HEK293 (cell line): ENCODE data around the gene CDH23.

ENCODE experiments used
- CTCF ChIA-PET: fragments of 350-600 bp; formaldehyde crosslinking; extraction: SDS; loops from one replicate; lab custom pipeline; 2021; ENCODE audit warnings: antibody characterized with exemption; lab: Yijun Ruan, JAX
- POLR2A ChIA-PET: fragments of 300-600 bp; formaldehyde crosslinking; extraction: SDS; loops from one replicate; lab custom pipeline; 2020; ENCODE audit warnings: antibody characterized with exemption, inconsistent platforms; lab: Yijun Ruan, JAX
- H3K27ac ChIP-seq: fragments of 200-500 bp; sonication (Bioruptor generic); 2 replicates; pipeline ENCODE4 v1.5.1; 2014; ENCODE audit warnings: low read depth, low read length, control low read depth, inconsistent platforms; ENCODE audit errors: extremely low read depth
- H3K36me3 ChIP-seq, 2 experiments: fragments of 200-500 bp in 1 of 2; sonication (Bioruptor generic) in 1 of 2; 1 replicate in 1 of 2; 2 replicates in 1 of 2; pipeline ENCODE4 v1.5.1; 2014 to 2017; ENCODE audit warnings: inconsistent platforms in 2 of 2, low read length in 2 of 2; ENCODE audit not compliant: control insufficient read depth in 2 of 2, insufficient read depth in 1 of 2
- H3K4me1 ChIP-seq: fragments of 200-500 bp; sonication (Bioruptor generic); 2 replicates; pipeline ENCODE4 v1.5.1; 2014; ENCODE audit warnings: mild to moderate bottlenecking, low read length, inconsistent platforms; ENCODE audit not compliant: control insufficient read depth, insufficient read depth
- H3K4me3 ChIP-seq: 2 replicates; pipeline ENCODE4 v1.5.1; 2011; ENCODE audit warnings: low read depth, mild to moderate bottlenecking, control low read depth, low read length, moderate library complexity
- H3K9me3 ChIP-seq: fragments of 200-500 bp; sonication (Bioruptor generic); 2 replicates; pipeline ENCODE4 v1.5.1; 2014; ENCODE audit warnings: low read depth, low read length, inconsistent platforms; ENCODE audit not compliant: control insufficient read depth, insufficient read depth
- CTCF ChIP-seq: fragments of 450-650 bp; formaldehyde crosslinking; IDR thresholded peaks from 2 replicates; pipeline ENCODE4 v1.5.1; 2016; ENCODE audit warnings: missing biosample characterization, missing genetic modification characterization
- GLIS1 ChIP-seq: fragments of 450-650 bp; formaldehyde crosslinking; IDR thresholded peaks from 2 replicates; pipeline ENCODE4 v1.5.1; 2016; ENCODE audit warnings: missing biosample characterization, missing genetic modification characterization
- KLF17 ChIP-seq: fragments of 450-650 bp; formaldehyde crosslinking; IDR thresholded peaks from 2 replicates; pipeline ENCODE4 v1.5.1; 2016; ENCODE audit warnings: missing biosample characterization, missing genetic modification characterization
- SP3 ChIP-seq: fragments of 450-650 bp; formaldehyde crosslinking; IDR thresholded peaks from 2 replicates; pipeline ENCODE4 v1.5.1; 2016; ENCODE audit warnings: missing biosample characterization, missing genetic modification characterization
- ZBTB49 ChIP-seq: fragments of 450-650 bp; formaldehyde crosslinking; IDR thresholded peaks from 2 replicates; pipeline ENCODE4 v1.5.1; 2016; ENCODE audit warnings: missing biosample characterization, missing genetic modification characterization, low read depth
- ZIC2 ChIP-seq: fragments of 450-650 bp; formaldehyde crosslinking; IDR thresholded peaks from 2 replicates; pipeline ENCODE4 v1.5.1; 2016; ENCODE audit warnings: missing biosample characterization, missing genetic modification characterization
- ZNF2 ChIP-seq: fragments of 450-650 bp; formaldehyde crosslinking; IDR thresholded peaks from 2 replicates; pipeline ENCODE4 v1.5.1; 2016; ENCODE audit warnings: missing biosample characterization, missing genetic modification characterization
- ZNF350 ChIP-seq: fragments of 450-650 bp; formaldehyde crosslinking; IDR thresholded peaks from 2 replicates; pipeline ENCODE4 v1.5.0; 2017; ENCODE audit warnings: missing biosample characterization, mild to moderate bottlenecking, missing genetic modification characterization
- ZNF366 ChIP-seq: fragments of 450-650 bp; formaldehyde crosslinking; conservative IDR thresholded peaks from 2 replicates; pipeline ENCODE4 v1.5.1; 2016; ENCODE audit warnings: missing biosample characterization, missing genetic modification characterization
- ZNF555 ChIP-seq: fragments of 450-650 bp; formaldehyde crosslinking; conservative IDR thresholded peaks from 2 replicates; pipeline ENCODE4 v1.5.1; 2017; ENCODE audit warnings: missing biosample characterization, mild to moderate bottlenecking, missing genetic modification characterization, inconsistent platforms
- ZNF639 ChIP-seq: fragments of 450-650 bp; formaldehyde crosslinking; IDR thresholded peaks from 2 replicates; pipeline ENCODE4 v1.5.1; 2016; ENCODE audit warnings: missing biosample characterization, missing genetic modification characterization
- ZNF654 ChIP-seq: fragments of 450-650 bp; formaldehyde crosslinking; IDR thresholded peaks from 2 replicates; pipeline ENCODE4 v1.5.1; 2016; ENCODE audit warnings: low read depth, missing biosample characterization, missing genetic modification characterization
- ZSCAN5A ChIP-seq: fragments of 450-650 bp; formaldehyde crosslinking; IDR thresholded peaks from 2 replicates; pipeline ENCODE4 v1.5.1; 2016; ENCODE audit warnings: missing biosample characterization, missing genetic modification characterization

CDH23 gene

GRCh38 chr10:71486484-71487114 lies 89.9 kb downstream of the CDH23 start:
- CTCF ChIA-PET, result interaction anchor here (0.5 to 2.2 kb wide), 23 partner anchors 9 to 280 kb away, joined by 3 to 9 read pairs (median 3); no protein-coding TSS in a partner anchor
- TF ChIP-seq SP3 (tag by site-specific recombination) (no peak), CTCF (tag by site-specific recombination) (0 out of 2 replicates have a peak, but pooled peaks have one; percentile 24), KLF17 (tag by site-specific recombination) (no peak), ZNF2 (tag by site-specific recombination) (0 out of 2 replicates have a peak, but pooled peaks have one; percentile 17), ZSCAN5A (tag by site-specific recombination) (no peak), ZNF639 (no peak), GLIS1 (tag by site-specific recombination) (peak; percentile 78), ZNF654 (tag by site-specific recombination) (peak; percentile 32), ZBTB49 (no peak), ZNF366 (no peak), ZIC2 (peak; percentile 49; the same call in 1 of the 2 replicates)
- POLR2A ChIA-PET, result no interaction called here
- Histone ChIP-seq H3K4me3 (no peak overlapping the region), H3K4me1 (no peaks in the 10 kb centered on the region), H3K27ac (no peak overlapping the region), H3K36me3 (no peaks in the 10 kb centered on the region), H3K9me3 (no peaks in the 10 kb centered on the region)

- Histone ChIP-seq H3K9me3 (no peaks in the 10 kb centered on the region), H3K4me1 (no peaks in the 10 kb centered on the region), H3K36me3 (no peaks in the 10 kb centered on the region)
- POLR2A ChIA-PET, result no interaction called here
- TF ChIP-seq ZNF555, result no peak
- no peak for TF ChIP-seq ZNF2 (tag by site-specific recombination)
- TF ChIP-seq ZNF350, result no peak
- TF ChIP-seq, all 188 proteins: peak for 0
- Histone ChIP-seq H3K4me3 (no peak overlapping the region), H3K27ac (no peak overlapping the region)
- CTCF ChIA-PET, result no interaction called here
Observed at GRCh38 chr10:71487726-71488125, 91.0 kb downstream of the CDH23 start.
